Measurements from ENCODE around the gene CAMKMT. TPM values are rescaled to one million over a fixed set of nuclear protein-coding genes. Genes with fewer than 3 reads are reported as not detected.

The CAMKMT gene
- total and polyA plus RNA-seq, 2 donors (not counting 1 experiment from before 2014, with no cell fraction given): 6.2 to 23.3 TPM

DNA sequence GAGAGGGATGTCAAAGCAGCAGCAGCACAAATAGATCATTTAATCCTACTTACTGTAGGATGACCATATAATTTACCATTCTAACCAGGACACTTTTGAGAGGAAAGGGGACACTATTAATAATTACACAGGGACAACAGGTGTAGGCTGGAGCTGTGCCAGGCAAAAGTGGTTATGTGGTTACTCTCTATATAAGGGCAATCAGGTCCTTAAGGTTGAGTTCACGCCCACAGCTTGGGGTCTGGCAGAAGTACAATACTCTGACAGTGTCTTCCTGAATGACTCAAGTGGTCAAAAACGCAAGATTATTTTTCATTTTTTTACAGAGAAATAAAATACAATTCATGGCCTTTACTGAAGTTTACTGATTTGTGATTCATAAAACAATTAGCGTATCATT, 3.2 kb upstream of the CAMKMT start:
- POLR2A ChIA-PET: no interaction called here
- H3K4me1 Mint-ChIP-seq: peaks cover 32% of the 10 kb centered on the region
- no peak overlapping the region for H3K27ac Mint-ChIP-seq
- WGBS (ENCODE audit: insufficient coverage): 42% methylated on average over 1 of the region's 3 CpGs
- no peak overlapping the region for H3K4me3 Mint-ChIP-seq
- no peaks in the 10 kb centered on the region for H3K36me3 ChIP-seq (replicated peaks in 1 of 2; ENCODE audit: control extremely low read depth in 1 of 2, control insufficient read depth in 1 of 2, extremely low read depth in 1 of 2, insufficient read depth in 2 of 2, low read length in 1 of 2)
- no peak overlapping the region for H3K4me2 ChIP-seq (replicated peaks; ENCODE audit: low read depth, low read length, poor library complexity, severe bottlenecking)
- no peak overlapping the region for H3K4me3 ChIP-seq (ENCODE audit: control extremely low read depth in 1 of 5, extremely low read depth in 1 of 5, insufficient read depth in 1 of 5, low read depth in 2 of 5, low read length in 4 of 5)
- no peak for ATAC-seq (ENCODE audit: low read depth)
- H4K20me1 ChIP-seq (ENCODE audit: control insufficient read depth, insufficient read depth, low read length, poor library complexity, severe bottlenecking): peaks cover 5% of the 10 kb centered on the region
- H3K9me3 Mint-ChIP-seq (ENCODE audit: insufficient read depth): no peaks in the 10 kb centered on the region
- peaks cover 17 to 20% of the 10 kb centered on the region in 2 donors for H3K4me1 ChIP-seq (ENCODE audit: control insufficient read depth in 2 of 2, insufficient read depth in 2 of 2, low read length in 2 of 2)
- no peak for TF ChIP-seq CTCF (IDR thresholded peaks at IDR 0.05)
- no peak for TF ChIP-seq EZH2 (IDR thresholded peaks at IDR 0.05; ENCODE audit: borderline replicate concordance, insufficient read depth, low read depth, low read length, poor library complexity, severe bottlenecking)
- CTCF ChIA-PET: interaction anchor here (0.6 to 0.7 kb wide), 2 partner anchors 320 to 328 kb away, joined by 3 to 6 read pairs; no protein-coding TSS in a partner anchor
- DNase-seq: no peak
- no peaks in the 10 kb centered on the region for H3K9me3 ChIP-seq (ENCODE audit: control extremely low read depth in 1 of 3, control insufficient read depth in 2 of 3, insufficient read depth in 1 of 3, low read length in 2 of 3)
- no peak overlapping the region for H3K27ac ChIP-seq (ENCODE audit: low read length in 2 of 2)
- intact Hi-C loops (cut with micrococcal nuclease): no loop called here
- H2AFZ ChIP-seq (ENCODE audit: insufficient read depth, low read depth, low read length, poor library complexity, severe bottlenecking): no peak overlapping the region
- peaks cover 56% of the 10 kb centered on the region for H3K79me2 ChIP-seq (ENCODE audit: control insufficient read depth, insufficient read depth, low read length)
- no peak overlapping the region for H3K9ac ChIP-seq (ENCODE audit: low read length)
- no peaks in the 10 kb centered on the region for H3K27me3 Mint-ChIP-seq
- H3K27me3 ChIP-seq (replicated peaks in 1 of 4; ENCODE audit: control extremely low read depth in 1 of 4, control insufficient read depth in 3 of 4, insufficient read depth in 4 of 4, low read length in 3 of 4): no peaks in the 10 kb centered on the region

DNA sequence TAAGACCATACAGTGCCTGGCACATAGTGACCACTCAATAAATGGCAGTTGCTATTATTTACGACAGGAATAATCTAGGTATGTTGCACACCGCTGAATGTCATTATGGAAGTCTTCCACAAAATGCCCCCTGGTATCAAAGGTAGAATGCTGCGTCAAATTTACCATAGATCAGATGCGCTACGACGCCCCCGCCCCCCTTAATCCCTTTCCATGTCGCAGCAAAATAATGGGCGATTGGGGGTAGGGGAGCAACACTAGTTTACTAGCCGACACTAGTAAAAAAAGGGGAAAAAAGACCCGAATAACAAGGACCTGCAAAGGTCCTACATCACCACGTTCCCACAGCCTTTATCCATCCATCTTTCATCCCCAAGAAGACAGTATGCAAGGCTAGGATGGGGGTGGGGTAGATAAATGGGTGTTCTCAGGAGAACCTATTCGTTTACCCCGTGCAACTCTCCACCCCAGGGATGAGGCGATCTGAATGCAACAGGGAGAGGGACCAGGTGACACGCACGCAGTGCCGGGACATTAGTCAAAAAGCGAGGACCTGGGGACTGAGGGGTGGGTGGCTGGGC, 908 bp upstream of the CAMKMT start:
- Histone ChIP-seq H3K79me2 (ENCODE audit: control insufficient read depth, insufficient read depth, low read length) (peaks cover 64% of the 10 kb centered on the region), H3K4me3 (ENCODE audit: control extremely low read depth in 1 of 5, extremely low read depth in 1 of 5, insufficient read depth in 1 of 5, low read depth in 2 of 5, low read length in 4 of 5) (peak overlapping the region; percentile 80 to 94 (median 88)), H3K9me3 (ENCODE audit: control extremely low read depth in 1 of 3, control insufficient read depth in 2 of 3, insufficient read depth in 1 of 3, low read length in 2 of 3) (no peaks in the 10 kb centered on the region), H3K36me3 (replicated peaks in 1 of 2; ENCODE audit: control extremely low read depth in 1 of 2, control insufficient read depth in 1 of 2, extremely low read depth in 1 of 2, insufficient read depth in 2 of 2, low read length in 1 of 2) (no peaks in the 10 kb centered on the region), H3K4me1 (ENCODE audit: control insufficient read depth in 2 of 2, insufficient read depth in 2 of 2, low read length in 2 of 2) (peaks cover 17 to 20% of the 10 kb centered on the region in 2 donors), H3K9ac (ENCODE audit: low read length) (peak overlapping the region; percentile 94), H2AFZ (ENCODE audit: insufficient read depth, low read depth, low read length, poor library complexity, severe bottlenecking) (peak overlapping the region; percentile 98), H3K4me2 (replicated peaks; ENCODE audit: low read depth, low read length, poor library complexity, severe bottlenecking) (peak overlapping the region; percentile 91), H3K27ac (ENCODE audit: low read length in 2 of 2) (peak overlapping the region; percentile 99 to 100), H3K27me3 (replicated peaks in 1 of 4; ENCODE audit: control extremely low read depth in 1 of 4, control insufficient read depth in 3 of 4, insufficient read depth in 4 of 4, low read length in 3 of 4) (no peaks in the 10 kb centered on the region), H4K20me1 (ENCODE audit: control insufficient read depth, insufficient read depth, low read length, poor library complexity, severe bottlenecking) (no peaks in the 10 kb centered on the region)
- DNase-seq (no peak), ATAC-seq (ENCODE audit: low read depth) (no peak)
- TF ChIP-seq EZH2 (IDR thresholded peaks at IDR 0.05; ENCODE audit: borderline replicate concordance, insufficient read depth, low read depth, low read length, poor library complexity, severe bottlenecking) (no peak), CTCF (IDR thresholded peaks at IDR 0.05) (no peak)
- no CpG with 5 or more reads among the region's 19 CpGs for WGBS (ENCODE audit: insufficient coverage)
- Mint-ChIP-seq H3K4me1 (peaks cover 35% of the 10 kb centered on the region), H3K9me3 (ENCODE audit: insufficient read depth) (no peaks in the 10 kb centered on the region), H3K27ac (peak overlapping the region; percentile 100), H3K27me3 (no peaks in the 10 kb centered on the region), H3K4me3 (peak overlapping the region; percentile 98)
- ChIA-PET CTCF (interaction anchor here (0.6 to 1.8 kb wide), 7 partner anchors 9 to 1225 kb away, joined by 3 to 7 read pairs (median 4); no protein-coding TSS in a partner anchor), POLR2A (interaction anchor here (1.1 to 1.9 kb wide), 2 partner anchors 18 to 192 kb away, joined by 4 to 24 read pairs; partner anchors contain the start of gene PPM1B)
- intact Hi-C loops (cut with micrococcal nuclease): loop anchor here (1.0 to 5.0 kb wide), 6 partner anchors 193 to 1206 kb away; partner anchors contain the start of genes DYNC2LI1, PPM1B and THADA

Measured in B cell (primary cell).